ENCODE results near the gene ADAMTS2. TPM values are rescaled to one million over a fixed set of nuclear protein-coding genes. Genes with fewer than 3 reads are reported as not detected.

ADAMTS2 gene
- total RNA-seq, 5 donors from 2014 or later (not counting 1 experiment from before 2014, with no cell fraction given), result 0.09 to 0.23 TPM; not detected in 3

DNA sequence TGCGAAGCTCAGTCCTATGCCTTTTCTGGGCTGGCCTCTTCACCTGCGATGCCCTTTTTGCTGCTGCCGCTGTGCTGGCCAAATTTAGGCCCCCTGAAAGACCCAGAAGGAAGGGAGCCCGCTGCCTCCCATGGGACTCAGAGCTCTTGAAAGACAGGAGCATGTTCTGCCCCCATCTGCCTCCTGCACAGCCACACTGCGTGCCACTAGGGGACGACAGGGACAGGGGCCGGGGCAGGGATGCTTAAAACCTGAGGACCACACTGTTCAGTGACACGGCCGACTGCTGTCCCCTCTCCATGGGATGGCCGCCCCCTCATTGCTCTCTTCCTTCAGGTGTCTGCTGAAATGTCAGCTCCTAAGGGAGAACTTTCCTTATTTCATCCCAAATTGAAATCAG is 132.4 kb downstream of the ADAMTS2 start:
- ChIA-PET CTCF (no interaction called here), POLR2A (no interaction called here)
- Histone ChIP-seq H3K4me1 (ENCODE audit: control insufficient read depth in 1 of 2, extremely low read depth in 1 of 2, insufficient read depth in 2 of 2, low read length in 2 of 2) (no peaks in the 10 kb centered on the region), H3K36me3 (ENCODE audit: control insufficient read depth in 2 of 2, extremely low read depth in 1 of 2, insufficient read depth in 1 of 2, low read length in 1 of 2) (no peaks in the 10 kb centered on the region), H3K27me3 (replicated peaks in 1 of 2; ENCODE audit: control insufficient read depth in 2 of 2, extremely low read depth in 1 of 2, insufficient read depth in 2 of 2, low read length in 1 of 2) (peaks cover 0 to 25% of the 10 kb centered on the region in 2 experiments), H3K27ac (ENCODE audit: low read length) (no peak overlapping the region), H3K9me3 (no peaks in the 10 kb centered on the region), H3K4me3 (ENCODE audit: control insufficient read depth in 1 of 2, extremely low read depth in 1 of 2, low read length in 1 of 2) (no peak overlapping the region)
- Mint-ChIP-seq H3K9me3 (no peaks in the 10 kb centered on the region), H3K4me3 (no peak overlapping the region), H3K27me3 (peaks cover 6 to 12% of the 10 kb centered on the region in 2 donors), H3K36me3 (no peaks in the 10 kb centered on the region), H3K4me1 (no peaks in the 10 kb centered on the region), H3K27ac (no peak overlapping the region)
- DNase-seq, result no peak
- 82% methylated on average over 10 of the region's 10 CpGs for whole genome bisulfite sequencing (ENCODE audit: insufficient coverage)
- ATAC-seq (replicated peaks in 1 of 4), result no peak

DNA sequence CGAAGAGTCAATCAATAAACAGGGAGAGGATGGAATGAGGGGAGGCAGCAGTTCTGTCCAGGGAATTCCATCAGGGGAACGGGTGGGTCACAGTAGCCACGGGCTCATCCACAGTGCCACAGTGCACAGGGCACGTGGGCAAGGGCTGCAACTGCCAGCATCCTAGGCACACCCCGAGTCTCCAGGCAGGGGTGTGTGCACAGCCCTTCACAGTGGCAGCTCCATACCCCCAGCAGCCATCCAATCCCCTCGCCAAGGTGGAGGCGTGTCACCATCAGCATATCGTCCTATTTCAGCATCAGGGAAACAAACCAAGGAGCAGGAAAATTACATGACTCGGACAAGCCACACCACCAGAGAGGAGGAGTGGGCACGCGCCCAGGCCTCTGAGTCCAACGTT is 133.6 kb downstream of the ADAMTS2 start:
- H3K4me1 Mint-ChIP-seq, result no peaks in the 10 kb centered on the region
- WGBS (ENCODE audit: insufficient coverage), result 89% methylated on average over 9 of the region's 12 CpGs
- peaks cover 6 to 12% of the 10 kb centered on the region in 2 donors for H3K27me3 Mint-ChIP-seq
- ATAC-seq (replicated peaks in 1 of 4) (no peak), DNase-seq (no peak)
- no peaks in the 10 kb centered on the region for H3K9me3 ChIP-seq
- CTCF ChIA-PET, result no interaction called here
- no peak overlapping the region for H3K4me3 Mint-ChIP-seq
- no peaks in the 10 kb centered on the region for H3K36me3 ChIP-seq (ENCODE audit: control insufficient read depth in 2 of 2, extremely low read depth in 1 of 2, insufficient read depth in 1 of 2, low read length in 1 of 2)
- H3K27me3 ChIP-seq (replicated peaks in 1 of 2; ENCODE audit: control insufficient read depth in 2 of 2, extremely low read depth in 1 of 2, insufficient read depth in 2 of 2, low read length in 1 of 2), result peaks cover 0 to 27% of the 10 kb centered on the region in 2 experiments
- no peaks in the 10 kb centered on the region for H3K4me1 ChIP-seq (ENCODE audit: control insufficient read depth in 1 of 2, extremely low read depth in 1 of 2, insufficient read depth in 2 of 2, low read length in 2 of 2)
- no peaks in the 10 kb centered on the region for H3K36me3 Mint-ChIP-seq
- no peak overlapping the region for H3K27ac Mint-ChIP-seq
- POLR2A ChIA-PET, result no interaction called here
- no peak overlapping the region for H3K4me3 ChIP-seq (ENCODE audit: control insufficient read depth in 1 of 2, extremely low read depth in 1 of 2, low read length in 1 of 2)
- H3K9me3 Mint-ChIP-seq, result no peaks in the 10 kb centered on the region
- no peak overlapping the region for H3K27ac ChIP-seq (ENCODE audit: low read length)

DNA sequence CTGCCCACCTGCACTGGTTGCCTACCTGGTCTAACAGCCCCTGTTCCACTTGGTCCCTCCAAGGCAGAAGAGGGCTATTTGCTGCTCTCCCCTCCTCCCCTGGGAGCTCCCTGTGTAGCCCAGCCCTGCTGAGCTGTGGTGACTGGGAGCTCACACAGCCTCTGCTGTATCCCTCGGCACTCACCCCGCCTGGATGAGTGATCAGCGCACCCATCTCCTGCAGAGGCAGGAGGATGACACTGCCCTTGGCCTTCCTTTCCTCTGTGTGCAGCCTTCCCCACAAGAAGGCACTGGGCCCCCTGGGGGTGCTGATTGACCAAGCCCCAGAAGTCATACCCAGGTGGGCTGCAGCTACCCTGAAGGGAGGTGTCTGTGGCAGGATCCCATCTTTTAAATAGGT is 134.2 kb downstream of the ADAMTS2 start:
- no peaks in the 10 kb centered on the region for H3K36me3 ChIP-seq (ENCODE audit: control insufficient read depth in 2 of 2, extremely low read depth in 1 of 2, insufficient read depth in 1 of 2, low read length in 1 of 2)
- no peak for ATAC-seq (replicated peaks in 1 of 4)
- CTCF ChIA-PET, result no interaction called here
- 95% methylated on average over 3 of the region's 3 CpGs for WGBS (ENCODE audit: insufficient coverage)
- H3K27ac ChIP-seq (ENCODE audit: low read length), result no peak overlapping the region
- no peaks in the 10 kb centered on the region for H3K4me1 ChIP-seq (ENCODE audit: control insufficient read depth in 1 of 2, extremely low read depth in 1 of 2, insufficient read depth in 2 of 2, low read length in 2 of 2)
- peaks cover 6 to 12% of the 10 kb centered on the region in 2 donors for H3K27me3 Mint-ChIP-seq
- no peak overlapping the region for H3K4me3 ChIP-seq (ENCODE audit: control insufficient read depth in 1 of 2, extremely low read depth in 1 of 2, low read length in 1 of 2)
- DNase-seq, result no peak
- no peaks in the 10 kb centered on the region for H3K9me3 Mint-ChIP-seq
- H3K27me3 ChIP-seq (replicated peaks in 1 of 2; ENCODE audit: control insufficient read depth in 2 of 2, extremely low read depth in 1 of 2, insufficient read depth in 2 of 2, low read length in 1 of 2), result peaks cover 0 to 27% of the 10 kb centered on the region in 2 experiments
- no peaks in the 10 kb centered on the region for H3K9me3 ChIP-seq
- H3K36me3 Mint-ChIP-seq, result no peaks in the 10 kb centered on the region
- no peak overlapping the region for H3K27ac Mint-ChIP-seq
- H3K4me3 Mint-ChIP-seq, result no peak overlapping the region
- H3K4me1 Mint-ChIP-seq, result no peaks in the 10 kb centered on the region
- POLR2A ChIA-PET, result no interaction called here

DNA sequence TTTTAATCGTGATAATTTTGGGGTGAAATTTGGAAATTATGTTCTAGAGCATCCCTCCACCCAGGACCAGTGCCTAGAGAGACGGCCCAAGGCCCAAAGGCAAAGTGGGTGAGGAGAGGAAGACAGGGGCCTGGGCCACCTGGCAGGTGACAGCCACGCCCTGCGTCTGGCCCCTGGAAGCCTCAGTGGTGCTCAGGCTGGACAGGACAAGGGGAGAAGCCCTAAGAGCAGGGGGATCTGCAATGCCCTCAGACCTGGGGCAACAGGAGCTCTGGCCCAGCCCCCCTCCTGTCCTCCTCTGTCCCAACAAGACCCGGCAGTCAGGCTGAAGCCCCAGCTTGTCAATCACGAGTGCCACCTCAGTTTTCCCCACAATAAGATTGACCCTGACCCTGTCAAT is 134.8 kb downstream of the ADAMTS2 start:
- Mint-ChIP-seq H3K4me3 (no peak overlapping the region), H3K27ac (no peak overlapping the region), H3K36me3 (no peaks in the 10 kb centered on the region), H3K9me3 (no peaks in the 10 kb centered on the region), H3K4me1 (no peaks in the 10 kb centered on the region), H3K27me3 (peaks cover 6 to 12% of the 10 kb centered on the region in 2 donors)
- H3K4me1 ChIP-seq (ENCODE audit: control insufficient read depth in 1 of 2, extremely low read depth in 1 of 2, insufficient read depth in 2 of 2, low read length in 2 of 2), result no peaks in the 10 kb centered on the region
- POLR2A ChIA-PET, result no interaction called here
- H3K27me3 ChIP-seq (replicated peaks in 1 of 2; ENCODE audit: control insufficient read depth in 2 of 2, extremely low read depth in 1 of 2, insufficient read depth in 2 of 2, low read length in 1 of 2), result peaks cover 0 to 27% of the 10 kb centered on the region in 2 experiments
- 86% methylated on average over 4 of the region's 6 CpGs for WGBS (ENCODE audit: insufficient coverage)
- no peaks in the 10 kb centered on the region for H3K36me3 ChIP-seq (ENCODE audit: control insufficient read depth in 2 of 2, extremely low read depth in 1 of 2, insufficient read depth in 1 of 2, low read length in 1 of 2)
- ATAC-seq (replicated peaks in 1 of 4), result no peak
- CTCF ChIA-PET, result no interaction called here
- no peak overlapping the region for H3K4me3 ChIP-seq (ENCODE audit: control insufficient read depth in 1 of 2, extremely low read depth in 1 of 2, low read length in 1 of 2)
- no peak for DNase-seq
- no peaks in the 10 kb centered on the region for H3K9me3 ChIP-seq
- no peak overlapping the region for H3K27ac ChIP-seq (ENCODE audit: low read length)

DNA sequence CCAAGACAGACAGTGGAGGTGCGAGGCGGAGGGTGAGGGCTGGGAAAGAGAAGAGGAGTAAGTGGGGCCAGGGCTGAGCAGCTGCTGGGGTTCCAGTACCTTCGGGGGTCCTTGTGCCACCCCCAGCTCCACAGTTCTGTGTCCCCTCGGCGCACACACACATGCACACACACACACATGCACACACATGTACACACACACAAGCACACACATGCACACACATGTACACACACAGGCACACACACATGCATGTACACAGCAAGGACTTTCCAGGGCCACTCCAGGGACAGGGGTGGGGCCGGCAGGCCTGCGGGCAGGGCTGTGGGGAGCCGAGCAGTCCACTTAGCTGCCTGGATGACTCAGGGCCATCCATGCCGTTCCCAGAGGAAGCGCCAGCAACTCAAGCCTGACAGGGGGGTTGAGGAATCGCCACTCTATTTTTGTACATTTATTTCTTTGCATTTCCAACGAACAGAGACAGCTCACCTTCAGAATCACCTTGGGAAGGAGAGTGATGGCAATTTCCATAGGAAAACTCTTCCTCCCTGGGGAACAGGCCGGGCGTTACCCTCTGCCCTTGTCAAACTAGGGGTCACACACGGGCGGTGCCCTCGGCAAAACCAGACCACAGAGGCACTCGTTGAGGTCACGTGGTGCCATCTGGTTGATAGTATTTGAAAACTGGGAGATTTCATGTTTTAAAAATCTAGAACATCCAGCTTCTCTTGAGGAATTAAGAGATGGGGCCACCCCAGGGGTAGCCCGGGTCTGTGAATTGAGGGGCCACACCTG is 135.7 kb downstream of the ADAMTS2 start:
- H3K9me3 ChIP-seq, result no peaks in the 10 kb centered on the region
- H3K36me3 ChIP-seq (ENCODE audit: control insufficient read depth in 2 of 2, extremely low read depth in 1 of 2, insufficient read depth in 1 of 2, low read length in 1 of 2), result no peaks in the 10 kb centered on the region
- no peak overlapping the region for H3K4me3 Mint-ChIP-seq
- 85% methylated on average over 5 of the region's 20 CpGs for WGBS (ENCODE audit: insufficient coverage)
- no peaks in the 10 kb centered on the region for H3K9me3 Mint-ChIP-seq
- ChIA-PET POLR2A (no interaction called here), CTCF (no interaction called here)
- no peak overlapping the region for H3K4me3 ChIP-seq (ENCODE audit: control insufficient read depth in 1 of 2, extremely low read depth in 1 of 2, low read length in 1 of 2)
- peaks cover 8 to 12% of the 10 kb centered on the region in 2 donors for H3K27me3 Mint-ChIP-seq
- no peaks in the 10 kb centered on the region for H3K4me1 Mint-ChIP-seq
- ATAC-seq (replicated peaks in 1 of 4), result no peak
- no peaks in the 10 kb centered on the region for H3K36me3 Mint-ChIP-seq
- DNase-seq, result no peak
- no peaks in the 10 kb centered on the region for H3K4me1 ChIP-seq (ENCODE audit: control insufficient read depth in 1 of 2, extremely low read depth in 1 of 2, insufficient read depth in 2 of 2, low read length in 2 of 2)
- no peak overlapping the region for H3K27ac Mint-ChIP-seq
- H3K27me3 ChIP-seq (replicated peaks in 1 of 2; ENCODE audit: control insufficient read depth in 2 of 2, extremely low read depth in 1 of 2, insufficient read depth in 2 of 2, low read length in 1 of 2), result peaks cover 0 to 27% of the 10 kb centered on the region in 2 experiments
- H3K27ac ChIP-seq (ENCODE audit: low read length), result no peak overlapping the region

DNA sequence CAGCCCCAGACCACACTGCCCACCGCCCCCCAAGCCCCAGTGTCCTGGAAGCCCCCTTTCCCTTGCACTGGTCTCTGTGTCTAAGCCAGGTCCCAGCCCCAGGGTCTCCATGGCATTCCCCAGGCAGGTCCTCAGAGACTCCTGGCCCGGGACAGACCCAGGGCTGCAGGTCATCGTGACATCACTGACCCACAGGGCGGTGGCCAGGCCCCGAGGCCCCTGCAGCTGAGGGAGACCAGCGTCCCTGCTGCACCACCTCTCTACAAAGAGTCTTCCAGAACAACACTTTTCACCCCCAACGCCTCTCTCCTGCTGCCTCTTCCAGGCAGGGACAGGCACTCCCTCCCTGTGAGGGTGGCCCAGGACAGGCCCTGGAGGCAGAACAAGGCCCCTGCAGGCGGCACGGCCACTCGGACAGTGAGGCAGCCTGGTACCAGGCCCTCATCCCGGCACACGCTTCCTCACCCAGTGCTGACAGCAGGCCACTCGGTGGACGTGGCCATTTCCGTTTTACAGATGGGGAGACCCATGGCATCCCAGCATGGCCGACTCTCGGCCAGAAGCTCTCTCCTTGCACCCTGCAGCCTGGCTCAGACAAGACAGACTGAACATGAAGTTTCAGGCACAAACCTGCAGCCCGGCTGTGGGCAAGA is 136.4 kb downstream of the ADAMTS2 start:
- Histone ChIP-seq H3K27ac (ENCODE audit: low read length) (no peak overlapping the region), H3K4me1 (ENCODE audit: control insufficient read depth in 1 of 2, extremely low read depth in 1 of 2, insufficient read depth in 2 of 2, low read length in 2 of 2) (no peaks in the 10 kb centered on the region), H3K36me3 (ENCODE audit: control insufficient read depth in 2 of 2, extremely low read depth in 1 of 2, insufficient read depth in 1 of 2, low read length in 1 of 2) (no peaks in the 10 kb centered on the region), H3K27me3 (replicated peaks in 1 of 2; ENCODE audit: control insufficient read depth in 2 of 2, extremely low read depth in 1 of 2, insufficient read depth in 2 of 2, low read length in 1 of 2) (peaks cover 0 to 27% of the 10 kb centered on the region in 2 experiments), H3K9me3 (no peaks in the 10 kb centered on the region), H3K4me3 (ENCODE audit: control insufficient read depth in 1 of 2, extremely low read depth in 1 of 2, low read length in 1 of 2) (no peak overlapping the region)
- Mint-ChIP-seq H3K9me3 (no peaks in the 10 kb centered on the region), H3K36me3 (no peaks in the 10 kb centered on the region), H3K4me1 (no peaks in the 10 kb centered on the region), H3K4me3 (no peak overlapping the region), H3K27ac (no peak overlapping the region), H3K27me3 (peaks cover 8 to 12% of the 10 kb centered on the region in 2 donors)
- no peak for ATAC-seq (replicated peaks in 1 of 4)
- CTCF ChIA-PET, result no interaction called here
- no peak for DNase-seq
- POLR2A ChIA-PET, result no interaction called here
- 79% methylated on average over 17 of the region's 18 CpGs for WGBS (ENCODE audit: insufficient coverage)

Measured in T-cell (primary cell).